ENCODE data around the gene CLIC3.
A peak's percentile ranks its signal among the peaks of the same experiment; 100 is the strongest.

CLIC3 gene

GRCh38 chr9:136949817-136950655, 46.3 kb downstream of the CLIC3 start:
- DNase-seq: peak; percentile 71

GRCh38 chr9:136949239-136949816, 47.0 kb downstream of the CLIC3 start:
- no peak for DNase-seq

DNA sequence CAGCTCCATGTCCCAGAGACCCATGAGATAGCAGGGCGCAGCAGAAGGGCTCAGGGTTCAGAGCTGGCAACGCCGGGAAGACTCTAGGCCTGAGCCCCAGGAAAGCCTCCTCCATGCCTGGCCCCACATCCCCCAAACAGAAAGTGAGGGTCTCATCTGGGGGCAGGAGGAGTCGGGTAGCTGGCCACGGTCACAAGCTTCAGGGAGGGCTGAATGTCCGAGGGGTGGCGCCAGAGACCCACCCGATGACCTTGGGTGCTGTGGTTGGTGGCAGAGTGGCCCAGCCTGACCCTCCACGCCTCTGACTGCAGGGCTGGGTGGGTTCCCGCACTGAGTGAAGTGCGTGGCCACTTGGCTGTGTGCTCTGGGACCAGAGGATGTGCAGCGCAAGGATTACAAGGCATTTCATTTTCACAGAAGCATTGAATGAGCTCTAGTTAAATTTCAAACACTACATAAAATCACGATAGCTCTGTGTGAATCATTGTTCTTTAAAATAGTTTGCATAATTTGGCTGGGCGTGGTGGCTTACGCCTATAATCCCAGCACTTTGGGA, 48.3 kb downstream of the CLIC3 start:
- DNase-seq: no peak

GRCh38 chr9:136947028-136947891, 49.1 kb downstream of the CLIC3 start:
- no peak for DNase-seq

- DNase-seq: no peak
These were observed 49.9 kb downstream of the CLIC3 start for GRCh38 chr9:136946228-136947027.

DNA sequence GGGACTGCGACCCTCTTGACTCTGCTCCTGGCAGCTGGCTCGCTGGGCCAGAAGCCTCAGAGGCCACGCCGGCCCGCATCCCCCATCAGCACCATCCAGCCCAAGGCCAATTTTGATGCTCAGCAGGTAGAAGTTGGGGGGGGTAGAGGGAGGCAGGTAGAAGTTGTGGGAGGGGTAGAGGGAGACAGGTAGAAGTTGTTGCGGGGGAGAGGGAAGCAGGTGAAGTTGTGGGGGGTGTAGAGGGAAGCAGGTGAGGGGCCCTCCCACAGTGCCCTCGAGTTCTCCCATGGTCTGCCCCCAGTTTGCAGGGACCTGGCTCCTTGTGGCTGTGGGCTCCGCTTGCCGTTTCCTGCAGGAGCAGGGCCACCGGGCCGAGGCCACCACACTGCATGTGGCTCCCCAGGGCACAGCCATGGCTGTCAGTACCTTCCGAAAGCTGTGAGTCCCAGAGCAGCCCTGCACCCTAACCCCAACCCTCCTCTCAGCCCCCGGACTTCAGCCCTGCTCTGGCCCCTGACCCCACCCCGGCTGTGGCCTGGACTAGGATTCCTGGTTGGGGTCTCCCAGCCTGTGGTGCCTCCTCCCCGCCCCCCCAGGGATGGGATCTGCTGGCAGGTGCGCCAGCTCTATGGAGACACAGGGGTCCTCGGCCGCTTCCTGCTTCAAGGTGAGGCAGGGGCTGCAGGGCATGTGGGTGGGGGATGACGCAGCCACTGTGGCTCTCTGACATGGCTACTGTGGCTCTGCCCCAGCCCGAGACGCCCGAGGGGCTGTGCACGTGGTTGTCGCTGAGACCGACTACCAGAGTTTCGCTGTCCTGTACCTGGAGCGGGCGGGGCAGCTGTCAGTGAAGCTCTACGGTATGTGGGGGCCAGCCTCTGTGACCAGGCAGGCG, 50.8 kb downstream of the CLIC3 start:
- DNase-seq: no peak
